GM12878 (cell line): ENCODE data around the gene LRRC55. TPM values are rescaled to one million over a fixed set of nuclear protein-coding genes. Genes with fewer than 3 reads are reported as not detected.

ENCODE experiments used
- ATAC-seq: fragments of 200-7000 bp; cut with Tn5 transposase; 3 replicates; pipeline ENCODE4 v1.9.1; 2020; ENCODE audit warnings: mild to moderate bottlenecking, moderate library complexity
- BruUV-seq: library from RNA; stranded (reverse); fragments of 400-500 nt; replicated peaks from 2 replicates; lab custom pipeline; 2021; lab: Mats Ljungman, UMichigan
- CTCF ChIA-PET: fragments of 300-600 bp; sonication (Branson Sonifier 250); formaldehyde crosslinking; extraction: SDS; loops from one replicate; lab custom pipeline; 2021; ENCODE audit warnings: inconsistent platforms; lab: Yijun Ruan, JAX
- POLR2A ChIA-PET: fragments of 350-600 bp; formaldehyde crosslinking; extraction: SDS; loops from one replicate; lab custom pipeline; 2021; ENCODE audit warnings: inconsistent platforms; lab: Charles Lee
- RAD21 ChIA-PET: fragments of 300-600 bp; sonication (Branson Sonifier 250); formaldehyde crosslinking; loops from one replicate; lab custom pipeline; 2023; ENCODE audit warnings: antibody characterized with exemption; ENCODE audit not compliant: unreplicated experiment; lab: Charles Lee
- SMC1A ChIA-PET: fragments of 300-600 bp; sonication (Branson Sonifier 250); formaldehyde crosslinking; loops from one replicate; lab custom pipeline; 2023; ENCODE audit not compliant: unreplicated experiment, uncharacterized antibody; lab: Charles Lee
- DNase-seq: peaks from one replicate; pipeline ENCODE4 v3.0.0-alpha.2; 2011; ENCODE audit warnings: low read depth, low spot score
- FAIRE-seq: peaks from 3 replicates; lab custom pipeline; 2011; peaks lifted over from hg19 to GRCh38; lab: Jason Lieb, UNC
- H2AFZ ChIP-seq: 2 replicates; pipeline ENCODE4 v1.6.0; 2011; ENCODE audit warnings: low read depth, low read length, control low read depth; ENCODE audit not compliant: control insufficient read depth
- H3K27ac ChIP-seq: 2 replicates; pipeline ENCODE4 v1.5.1; 2011; ENCODE audit warnings: control low read depth; ENCODE audit not compliant: control insufficient read depth, insufficient read depth
- H3K27me3 ChIP-seq, 2 experiments: replicated peaks in 1 of 2; 2 replicates each; pipeline versions ENCODE4 v1.6.0 to v1.6.1; 2011; ENCODE audit warnings: low read length in 1 of 2; ENCODE audit not compliant: control insufficient read depth in 2 of 2, insufficient read depth in 2 of 2
- H3K36me3 ChIP-seq, 2 experiments: 2 replicates each; pipeline ENCODE4 v1.5.1; 2011; ENCODE audit warnings: low read length in 1 of 2; ENCODE audit not compliant: control insufficient read depth in 2 of 2, insufficient read depth in 2 of 2
- H3K4me1 ChIP-seq: 2 replicates; pipeline ENCODE4 v1.6.1; 2011; ENCODE audit warnings: mild to moderate bottlenecking, low read length, moderate library complexity, mixed read lengths; ENCODE audit not compliant: control insufficient read depth, insufficient read depth
- H3K4me2 ChIP-seq: 2 replicates; pipeline ENCODE4 v1.6.0; 2011; ENCODE audit warnings: control low read depth; ENCODE audit not compliant: control insufficient read depth, insufficient read depth
- H3K4me3 ChIP-seq: fragments of 200-600 bp; sonication (generic); 2 replicates; pipeline ENCODE4 v1.5.1; 2016
- H3K79me2 ChIP-seq: 2 replicates; pipeline ENCODE4 v1.6.0; 2011; ENCODE audit warnings: low read length; ENCODE audit not compliant: control insufficient read depth, insufficient read depth
- H3K9ac ChIP-seq: 2 replicates; pipeline ENCODE4 v1.8.0; 2011; ENCODE audit warnings: low read length, control low read depth, mixed read lengths; ENCODE audit not compliant: control insufficient read depth, insufficient read depth
- H3K9me3 ChIP-seq: replicated peaks from 3 replicates; pipeline ENCODE4 v1.5.1; 2011; ENCODE audit warnings: mild to moderate bottlenecking, low read length; ENCODE audit not compliant: control insufficient read depth, insufficient read depth
- H4K20me1 ChIP-seq: 2 replicates; pipeline ENCODE4 v1.6.0; 2011; ENCODE audit not compliant: control insufficient read depth, insufficient read depth
- ASH2L ChIP-seq: fragments of 300-600, 200-600 bp; sonication (generic); IDR thresholded peaks from 2 replicates; pipeline ENCODE4 v1.6.1; 2017; ENCODE audit warnings: low read depth, mild to moderate bottlenecking, borderline replicate concordance
- BCL11A ChIP-seq: IDR thresholded peaks from 2 replicates; pipeline ENCODE4 v1.6.1; 2011; ENCODE audit warnings: low read depth, low read length
- BRCA1 ChIP-seq: IDR thresholded peaks from 2 replicates; pipeline ENCODE4 v1.6.1; 2011; ENCODE audit warnings: low read depth, low read length, improper control_type of control experiment
- CBX3 ChIP-seq: fragments of 200-600 bp; sonication (generic); IDR thresholded peaks from 2 replicates; pipeline ENCODE4 v1.6.1; 2016; ENCODE audit warnings: low read depth, borderline replicate concordance
- HDGF ChIP-seq: fragments of 450-650 bp; IDR thresholded peaks from 2 replicates; pipeline ENCODE4 v1.6.1; 2016; ENCODE audit warnings: antibody characterized with exemption
- JUND ChIP-seq: IDR thresholded peaks from 2 replicates; pipeline ENCODE4 v1.6.1; 2012; ENCODE audit warnings: low read depth, mild to moderate bottlenecking, low read length, improper control_type of control experiment, moderate library complexity
- MTA3 ChIP-seq: IDR thresholded peaks from 2 replicates; pipeline ENCODE4 v1.6.1; 2012; ENCODE audit warnings: low read length, inconsistent platforms, borderline replicate concordance
- SREBF2 ChIP-seq: IDR thresholded peaks from 2 replicates; pipeline ENCODE4 v1.6.1; 2012; ENCODE audit warnings: mild to moderate bottlenecking, low read length
- TBL1XR1 ChIP-seq: IDR thresholded peaks from 2 replicates; pipeline ENCODE4 v1.6.1; 2012; ENCODE audit warnings: low read depth, low read length, improper control_type of control experiment
- ZNF207 ChIP-seq: fragments of 450-650 bp; IDR thresholded peaks from 2 replicates; pipeline ENCODE4 v1.6.1; 2014; ENCODE audit warnings: antibody characterized with exemption, mild to moderate bottlenecking, borderline replicate concordance
- WGBS: methylation state at CpG from one replicate; pipeline ENCODE4 v1.1.6; 2016; ENCODE audit warnings: low lambda C conversion rate; ENCODE audit not compliant: insufficient replicate concordance, insufficient coverage; ENCODE audit errors: missing lambda C conversion rate; 5-methylcytosine and 5-hydroxymethylcytosine counted together
- in situ Hi-C: fragments of 300-500 bp; cut with MboI; formaldehyde crosslinking; loops from 9 replicates; pipeline ENCODE4 v1.14.3; 2018; ENCODE audit warnings: mixed read lengths
- intact Hi-C: fragments of 100-400 bp; cut with micrococcal nuclease; formaldehyde crosslinking; loops from one replicate; pipeline ENCODE4 v1.14.2; 2022; ENCODE audit not compliant: unreplicated experiment
- polyA plus RNA-seq, 11 experiments: library from polyadenylated mRNA; depleted of rRNA in 4 of 11; unstranded in 6 of 11; stranded (reverse) in 5 of 11; fragments of >200 nt; fragmentation: Nextera tagmentation in 4 of 11; fragmentation: Illumina TruSeq in 1 of 11; extraction: Ambion mirVana in 4 of 11; extraction: Trizol in 1 of 11; gene quantifications; 1 replicate in 1 of 11; 2 replicates in 10 of 11; pipeline versions ENCODE4 v1.2.1 to v1.2.3, GENCODE V29; 2011 to 2016; ENCODE audit warnings: inconsistent platforms in 2 of 11, missing spikeins in 2 of 11, low read depth in 1 of 11
- total RNA-seq, 4 experiments: library from RNA; depleted of rRNA in 3 of 4; stranded (reverse); fragments of >200 nt in 3 of 4; fragmentation: Illumina TruSeq in 1 of 4; extraction: Trizol in 1 of 4; gene quantifications; 2 replicates each; pipeline versions ENCODE4 v1.2.1 to v1.2.3, GENCODE V29; 2013 to 2021
- TF ChIP-seq, protein P1 (sequence below): fragments of 450-650 bp; IDR thresholded peaks from 2 replicates; pipeline ENCODE4 v1.6.1; 2017; ENCODE audit warnings: low read depth, mild to moderate bottlenecking, moderate library complexity
- TF ChIP-seq, protein P2 (sequence below): fragments of 450-650 bp; IDR thresholded peaks from 2 replicates; pipeline ENCODE4 v1.6.1; 2016; ENCODE audit warnings: mild to moderate bottlenecking, moderate library complexity, borderline replicate concordance
- TF ChIP-seq, protein P3 (sequence below): IDR thresholded peaks from 2 replicates; pipeline ENCODE4 v1.6.1; 2012; ENCODE audit warnings: low read depth, low read length, improper control_type of control experiment
- TF ChIP-seq, protein P4 (sequence below): IDR thresholded peaks from 2 replicates; pipeline ENCODE4 v1.6.1; 2012; ENCODE audit warnings: low read depth, low read length, improper control_type of control experiment
- TF ChIP-seq, protein P5 (sequence below): fragments of 450-650 bp; IDR thresholded peaks from 2 replicates; pipeline ENCODE4 v1.6.1; 2018; ENCODE audit warnings: borderline replicate concordance, mild to moderate bottlenecking; ENCODE audit not compliant: partially characterized antibody

The LRRC55 gene
- total and polyA plus RNA-seq, 10 of the 15 experiments (the other 5 are each of a cell fraction or from before 2014, with no cell fraction given) = 0.01 to 0.04 TPM; not detected in 8

DNA sequence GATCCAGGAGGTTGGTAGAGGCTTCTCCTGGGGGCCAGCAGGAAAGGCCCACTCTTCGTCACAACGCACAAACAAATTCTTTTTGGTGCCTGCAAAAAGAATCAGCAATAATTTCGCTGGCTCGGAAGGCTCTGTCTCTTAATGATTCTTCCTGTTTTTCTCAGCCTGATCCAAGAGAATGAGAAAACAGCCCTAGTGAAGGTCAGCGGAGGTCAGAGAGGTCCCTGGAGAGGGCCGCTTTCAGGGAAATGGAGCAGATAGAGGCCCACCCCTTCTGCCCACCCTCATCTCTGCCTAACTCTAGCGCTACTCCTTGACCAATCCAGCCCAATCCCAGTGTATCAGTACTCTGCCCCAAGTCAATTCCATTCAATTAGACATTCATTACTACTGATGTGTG is 19.2 kb downstream of the LRRC55 start:
- H3K36me3 ChIP-seq = no peaks in the 10 kb centered on the region
- FAIRE-seq (no peak), ATAC-seq (no peak), DNase-seq (no peak)
- ChIA-PET SMC1A (no interaction called here), CTCF (no interaction called here), POLR2A (no interaction called here), RAD21 (no interaction called here)
- no peak overlapping the region for H3K27ac ChIP-seq
- WGBS = 12% methylated on average over 7 of the region's 7 CpGs
- no peaks in the 10 kb centered on the region for H4K20me1 ChIP-seq
- no TSS peak for BruUV-seq
- no peaks in the 10 kb centered on the region for H3K79me2 ChIP-seq
- no peak overlapping the region for H3K4me3 ChIP-seq
- no peak overlapping the region for H2AFZ ChIP-seq
- H3K27me3 ChIP-seq = no peaks in the 10 kb centered on the region; a peak in 1 of 4 replicates
- H3K9me3 ChIP-seq = no peaks in the 10 kb centered on the region
- H3K4me2 ChIP-seq = no peak overlapping the region
- intact Hi-C loops (no loop called here), in situ Hi-C loops (no loop called here)
- no peak overlapping the region for H3K9ac ChIP-seq
- H3K4me1 ChIP-seq = no peaks in the 10 kb centered on the region
- TF ChIP-seq HDGF (no peak), CBX3 (no peak), JUND (no peak), MTA3 (no peak), ASH2L (no peak), TBL1XR1 (no peak), BCL11A (no peak), BRCA1 (no peak), ZNF207 (no peak), SREBF2 (no peak)
- TF ChIP-seq, protein P1, sequence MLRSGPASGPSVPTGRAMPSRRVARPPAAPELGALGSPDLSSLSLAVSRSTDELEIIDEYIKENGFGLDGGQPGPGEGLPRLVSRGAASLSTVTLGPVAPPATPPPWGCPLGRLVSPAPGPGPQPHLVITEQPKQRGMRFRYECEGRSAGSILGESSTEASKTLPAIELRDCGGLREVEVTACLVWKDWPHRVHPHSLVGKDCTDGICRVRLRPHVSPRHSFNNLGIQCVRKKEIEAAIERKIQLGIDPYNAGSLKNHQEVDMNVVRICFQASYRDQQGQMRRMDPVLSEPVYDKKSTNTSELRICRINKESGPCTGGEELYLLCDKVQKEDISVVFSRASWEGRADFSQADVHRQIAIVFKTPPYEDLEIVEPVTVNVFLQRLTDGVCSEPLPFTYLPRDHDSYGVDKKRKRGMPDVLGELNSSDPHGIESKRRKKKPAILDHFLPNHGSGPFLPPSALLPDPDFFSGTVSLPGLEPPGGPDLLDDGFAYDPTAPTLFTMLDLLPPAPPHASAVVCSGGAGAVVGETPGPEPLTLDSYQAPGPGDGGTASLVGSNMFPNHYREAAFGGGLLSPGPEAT = no peak
- TF ChIP-seq, protein P2, sequence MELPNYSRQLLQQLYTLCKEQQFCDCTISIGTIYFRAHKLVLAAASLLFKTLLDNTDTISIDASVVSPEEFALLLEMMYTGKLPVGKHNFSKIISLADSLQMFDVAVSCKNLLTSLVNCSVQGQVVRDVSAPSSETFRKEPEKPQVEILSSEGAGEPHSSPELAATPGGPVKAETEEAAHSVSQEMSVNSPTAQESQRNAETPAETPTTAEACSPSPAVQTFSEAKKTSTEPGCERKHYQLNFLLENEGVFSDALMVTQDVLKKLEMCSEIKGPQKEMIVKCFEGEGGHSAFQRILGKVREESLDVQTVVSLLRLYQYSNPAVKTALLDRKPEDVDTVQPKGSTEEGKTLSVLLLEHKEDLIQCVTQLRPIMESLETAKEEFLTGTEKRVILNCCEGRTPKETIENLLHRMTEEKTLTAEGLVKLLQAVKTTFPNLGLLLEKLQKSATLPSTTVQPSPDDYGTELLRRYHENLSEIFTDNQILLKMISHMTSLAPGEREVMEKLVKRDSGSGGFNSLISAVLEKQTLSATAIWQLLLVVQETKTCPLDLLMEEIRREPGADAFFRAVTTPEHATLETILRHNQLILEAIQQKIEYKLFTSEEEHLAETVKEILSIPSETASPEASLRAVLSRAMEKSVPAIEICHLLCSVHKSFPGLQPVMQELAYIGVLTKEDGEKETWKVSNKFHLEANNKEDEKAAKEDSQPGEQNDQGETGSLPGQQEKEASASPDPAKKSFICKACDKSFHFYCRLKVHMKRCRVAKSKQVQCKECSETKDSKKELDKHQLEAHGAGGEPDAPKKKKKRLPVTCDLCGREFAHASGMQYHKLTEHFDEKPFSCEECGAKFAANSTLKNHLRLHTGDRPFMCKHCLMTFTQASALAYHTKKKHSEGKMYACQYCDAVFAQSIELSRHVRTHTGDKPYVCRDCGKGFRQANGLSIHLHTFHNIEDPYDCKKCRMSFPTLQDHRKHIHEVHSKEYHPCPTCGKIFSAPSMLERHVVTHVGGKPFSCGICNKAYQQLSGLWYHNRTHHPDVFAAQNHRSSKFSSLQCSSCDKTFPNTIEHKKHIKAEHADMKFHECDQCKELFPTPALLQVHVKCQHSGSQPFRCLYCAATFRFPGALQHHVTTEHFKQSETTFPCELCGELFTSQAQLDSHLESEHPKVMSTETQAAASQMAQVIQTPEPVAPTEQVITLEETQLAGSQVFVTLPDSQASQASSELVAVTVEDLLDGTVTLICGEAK = no peak
- TF ChIP-seq, protein P3, sequence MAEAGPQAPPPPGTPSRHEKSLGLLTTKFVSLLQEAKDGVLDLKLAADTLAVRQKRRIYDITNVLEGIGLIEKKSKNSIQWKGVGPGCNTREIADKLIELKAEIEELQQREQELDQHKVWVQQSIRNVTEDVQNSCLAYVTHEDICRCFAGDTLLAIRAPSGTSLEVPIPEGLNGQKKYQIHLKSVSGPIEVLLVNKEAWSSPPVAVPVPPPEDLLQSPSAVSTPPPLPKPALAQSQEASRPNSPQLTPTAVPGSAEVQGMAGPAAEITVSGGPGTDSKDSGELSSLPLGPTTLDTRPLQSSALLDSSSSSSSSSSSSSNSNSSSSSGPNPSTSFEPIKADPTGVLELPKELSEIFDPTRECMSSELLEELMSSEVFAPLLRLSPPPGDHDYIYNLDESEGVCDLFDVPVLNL = no peak
- TF ChIP-seq, protein P4, sequence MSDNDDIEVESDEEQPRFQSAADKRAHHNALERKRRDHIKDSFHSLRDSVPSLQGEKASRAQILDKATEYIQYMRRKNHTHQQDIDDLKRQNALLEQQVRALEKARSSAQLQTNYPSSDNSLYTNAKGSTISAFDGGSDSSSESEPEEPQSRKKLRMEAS = no peak
- TF ChIP-seq, protein P5, sequence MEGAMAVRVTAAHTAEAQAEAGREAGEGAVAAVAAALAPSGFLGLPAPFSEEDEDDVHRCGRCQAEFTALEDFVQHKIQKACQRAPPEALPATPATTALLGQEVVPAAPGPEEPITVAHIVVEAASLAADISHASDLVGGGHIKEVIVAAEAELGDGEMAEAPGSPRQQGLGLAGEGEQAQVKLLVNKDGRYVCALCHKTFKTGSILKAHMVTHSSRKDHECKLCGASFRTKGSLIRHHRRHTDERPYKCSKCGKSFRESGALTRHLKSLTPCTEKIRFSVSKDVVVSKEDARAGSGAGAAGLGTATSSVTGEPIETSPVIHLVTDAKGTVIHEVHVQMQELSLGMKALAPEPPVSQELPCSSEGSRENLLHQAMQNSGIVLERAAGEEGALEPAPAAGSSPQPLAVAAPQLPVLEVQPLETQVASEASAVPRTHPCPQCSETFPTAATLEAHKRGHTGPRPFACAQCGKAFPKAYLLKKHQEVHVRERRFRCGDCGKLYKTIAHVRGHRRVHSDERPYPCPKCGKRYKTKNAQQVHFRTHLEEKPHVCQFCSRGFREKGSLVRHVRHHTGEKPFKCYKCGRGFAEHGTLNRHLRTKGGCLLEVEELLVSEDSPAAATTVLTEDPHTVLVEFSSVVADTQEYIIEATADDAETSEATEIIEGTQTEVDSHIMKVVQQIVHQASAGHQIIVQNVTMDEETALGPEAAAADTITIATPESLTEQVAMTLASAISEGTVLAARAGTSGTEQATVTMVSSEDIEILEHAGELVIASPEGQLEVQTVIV = no peak
